Upper lobe of left lung (tissue), 4 donors: ENCODE measurements around the gene LINC00305.

ENCODE experiments used
- CTCF ChIP-seq, 6 experiments: fragments of 450-650 bp in 4 of 6; fragments of 200-600 bp in 2 of 6; sonication (generic) in 2 of 6; IDR thresholded peaks; one replicate each; pipeline ENCODE4 v1.5.1; 2016 to 2019; ENCODE audit warnings: antibody characterized with exemption in 6 of 6
- POLR2A ChIP-seq, 4 donors: fragments of 450-650 bp; IDR thresholded peaks; one replicate each; pipeline ENCODE4 v1.5.1; 2016 to 2017; ENCODE audit warnings: antibody characterized with exemption in 4 of 4, mild to moderate bottlenecking in 2 of 4

DNA sequence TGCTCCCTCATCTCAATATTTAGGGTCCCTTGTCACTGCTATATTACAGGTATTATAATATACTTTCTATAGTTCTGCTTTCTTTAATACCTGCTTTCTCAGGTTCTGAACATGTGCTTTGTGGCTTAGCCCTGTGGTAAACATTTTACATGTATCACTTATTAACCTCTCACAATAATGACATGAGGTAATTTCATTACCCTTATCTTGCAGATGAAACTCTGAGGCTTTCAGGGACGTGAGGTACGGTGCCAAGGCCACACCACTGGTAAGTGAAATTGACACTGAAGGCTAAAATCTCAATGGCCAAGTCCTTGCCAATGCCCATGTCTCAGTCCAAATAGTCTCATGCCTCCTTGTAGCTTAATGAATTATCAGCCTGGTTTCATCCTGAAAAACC lies 21.7 kb downstream of the LINC00305 start:
- no peak for TF ChIP-seq CTCF (IDR thresholded peaks at IDR 0.05)
- no peak for TF ChIP-seq POLR2A (IDR thresholded peaks at IDR 0.05)
